ENCODE data around the gene MDFI. TPM values are rescaled to one million over a fixed set of nuclear protein-coding genes. Genes with fewer than 3 reads are reported as not detected.

Gene MDFI
- polyA plus RNA-seq, 1 experiment, result not detected

DNA sequence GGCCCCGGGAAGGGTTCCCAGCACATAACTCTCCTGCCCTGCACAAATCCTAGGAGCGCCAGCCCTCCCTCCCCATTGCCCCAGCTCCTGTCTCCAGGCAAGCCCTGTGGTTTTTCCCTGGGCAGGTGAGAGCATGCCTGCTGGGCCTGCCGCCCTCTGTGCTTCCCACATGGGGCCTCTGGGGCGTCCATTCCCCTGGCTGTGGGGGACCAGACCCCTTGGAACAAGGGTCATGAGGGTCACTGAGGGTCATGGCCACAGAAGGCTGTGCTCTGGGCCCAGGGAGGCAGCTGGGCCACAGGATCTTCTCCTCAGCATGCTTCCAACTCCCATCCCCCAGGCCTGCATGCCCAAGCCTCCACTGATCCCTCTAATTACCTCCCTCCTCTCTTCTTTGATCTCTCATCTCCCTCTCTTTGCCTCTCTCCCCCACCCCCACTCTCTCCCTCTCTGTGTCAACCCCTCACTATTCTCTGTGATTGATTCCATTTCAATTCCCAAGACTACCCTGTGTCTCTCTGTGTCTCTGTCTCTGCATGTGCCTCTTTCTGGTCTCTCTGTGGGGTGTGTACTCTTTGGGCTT, 6.1 kb downstream of the MDFI start:
- Histone ChIP-seq H3K27me3 (ENCODE audit: control insufficient read depth, insufficient read depth, low read length) (peaks cover 37% of the 10 kb centered on the region), H3K4me3 (ENCODE audit: low read depth, low read length) (no peak overlapping the region), H3K36me3 (ENCODE audit: control insufficient read depth, insufficient read depth, low read length) (no peaks in the 10 kb centered on the region)
- TF ChIP-seq, protein P1, sequence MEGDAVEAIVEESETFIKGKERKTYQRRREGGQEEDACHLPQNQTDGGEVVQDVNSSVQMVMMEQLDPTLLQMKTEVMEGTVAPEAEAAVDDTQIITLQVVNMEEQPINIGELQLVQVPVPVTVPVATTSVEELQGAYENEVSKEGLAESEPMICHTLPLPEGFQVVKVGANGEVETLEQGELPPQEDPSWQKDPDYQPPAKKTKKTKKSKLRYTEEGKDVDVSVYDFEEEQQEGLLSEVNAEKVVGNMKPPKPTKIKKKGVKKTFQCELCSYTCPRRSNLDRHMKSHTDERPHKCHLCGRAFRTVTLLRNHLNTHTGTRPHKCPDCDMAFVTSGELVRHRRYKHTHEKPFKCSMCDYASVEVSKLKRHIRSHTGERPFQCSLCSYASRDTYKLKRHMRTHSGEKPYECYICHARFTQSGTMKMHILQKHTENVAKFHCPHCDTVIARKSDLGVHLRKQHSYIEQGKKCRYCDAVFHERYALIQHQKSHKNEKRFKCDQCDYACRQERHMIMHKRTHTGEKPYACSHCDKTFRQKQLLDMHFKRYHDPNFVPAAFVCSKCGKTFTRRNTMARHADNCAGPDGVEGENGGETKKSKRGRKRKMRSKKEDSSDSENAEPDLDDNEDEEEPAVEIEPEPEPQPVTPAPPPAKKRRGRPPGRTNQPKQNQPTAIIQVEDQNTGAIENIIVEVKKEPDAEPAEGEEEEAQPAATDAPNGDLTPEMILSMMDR (IDR thresholded peaks at IDR 0.05; ENCODE audit: insufficient read depth, low read depth, low read length), result no peak
- no peak for DNase-seq (ENCODE audit: low read depth)
- CTCF ChIA-PET, result no interaction called here
- POLR2A ChIA-PET, result no interaction called here

DNA sequence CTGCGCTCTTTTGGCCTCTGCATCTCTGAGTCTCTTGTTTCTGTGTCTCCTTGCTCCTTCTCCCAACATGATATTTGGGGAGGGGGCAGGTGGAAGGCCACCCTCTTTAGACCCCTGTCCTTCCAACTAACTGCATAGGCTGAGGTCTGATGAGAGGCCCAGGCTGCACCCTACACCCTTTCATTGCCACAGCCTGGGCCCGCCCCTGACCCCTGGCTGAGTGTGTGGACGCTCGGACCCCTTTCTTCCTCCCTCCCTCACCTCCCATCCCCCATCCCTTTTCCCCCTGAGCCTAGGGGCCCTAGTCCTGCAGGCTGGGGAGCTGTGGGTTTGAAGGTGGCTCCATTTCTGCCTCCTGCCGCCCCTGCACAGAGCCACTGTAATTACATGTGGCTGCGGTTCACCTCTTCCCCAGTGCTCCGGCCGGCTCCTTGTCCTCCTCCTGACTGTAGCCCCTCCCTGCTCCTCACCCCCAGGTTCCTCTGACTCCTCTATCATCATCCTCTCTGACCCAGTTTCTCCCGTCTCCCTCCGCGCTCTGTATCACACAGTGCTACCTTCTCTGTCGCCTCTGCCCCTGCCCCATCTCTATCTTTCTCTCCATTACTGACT, 6.8 kb downstream of the MDFI start:
- CTCF ChIA-PET, result no interaction called here
- H3K4me3 ChIP-seq (ENCODE audit: low read depth, low read length), result no peak overlapping the region
- H3K27me3 ChIP-seq (ENCODE audit: control insufficient read depth, insufficient read depth, low read length), result peaks cover 30% of the 10 kb centered on the region
- no peaks in the 10 kb centered on the region for H3K36me3 ChIP-seq (ENCODE audit: control insufficient read depth, insufficient read depth, low read length)
- TF ChIP-seq, protein P1 (IDR thresholded peaks at IDR 0.05; ENCODE audit: insufficient read depth, low read depth, low read length), result no peak
- no peak for DNase-seq (ENCODE audit: low read depth)
- POLR2A ChIA-PET, result no interaction called here

DNA sequence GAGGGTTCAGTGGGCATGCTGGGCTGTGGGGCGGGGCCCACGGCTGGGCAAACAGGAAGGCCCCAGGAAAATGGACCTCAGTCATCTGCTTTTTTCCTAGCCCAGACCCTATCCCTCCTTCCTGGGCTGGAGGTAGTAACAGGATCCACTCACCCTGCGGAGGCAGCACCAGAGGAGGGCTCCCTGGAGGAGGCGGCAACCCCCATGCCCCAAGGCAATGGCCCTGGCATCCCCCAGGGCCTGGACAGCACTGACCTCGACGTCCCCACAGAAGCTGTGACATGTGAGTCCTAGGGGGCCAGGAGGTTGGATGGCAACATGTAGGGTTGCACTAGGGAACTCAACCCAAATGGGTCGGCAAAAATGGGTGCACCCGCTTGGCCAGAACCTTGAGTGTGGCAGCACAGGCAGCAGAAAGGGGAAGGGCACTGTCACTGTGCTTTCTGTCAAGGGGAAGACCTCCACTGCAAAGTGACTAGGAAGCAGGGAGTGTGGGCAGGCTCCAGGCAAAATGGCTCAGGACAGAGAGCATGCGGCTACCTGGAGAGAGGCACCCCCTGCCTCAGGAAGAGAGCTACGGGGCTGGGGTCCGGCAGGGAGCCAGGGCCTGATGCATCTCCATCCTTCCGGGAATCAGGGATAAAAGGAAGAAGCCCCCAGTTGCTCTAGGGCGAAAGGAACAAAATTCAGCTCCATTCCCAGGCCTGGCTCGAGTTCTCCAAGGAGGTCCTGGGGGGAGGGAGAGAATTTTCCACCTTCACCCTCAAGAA, 7.9 kb downstream of the MDFI start:
- Histone ChIP-seq H3K36me3 (ENCODE audit: control insufficient read depth, insufficient read depth, low read length) (no peaks in the 10 kb centered on the region), H3K4me3 (ENCODE audit: low read depth, low read length) (no peak overlapping the region), H3K27me3 (ENCODE audit: control insufficient read depth, insufficient read depth, low read length) (peaks cover 22% of the 10 kb centered on the region)
- POLR2A ChIA-PET, result no interaction called here
- DNase-seq (ENCODE audit: low read depth), result no peak
- CTCF ChIA-PET, result interaction anchor here (0.5 kb wide), 1 partner anchor 43 kb away, joined by 3 read pairs; no protein-coding TSS in a partner anchor
- TF ChIP-seq, protein P1 (IDR thresholded peaks at IDR 0.05; ENCODE audit: insufficient read depth, low read depth, low read length), result no peak

DNA sequence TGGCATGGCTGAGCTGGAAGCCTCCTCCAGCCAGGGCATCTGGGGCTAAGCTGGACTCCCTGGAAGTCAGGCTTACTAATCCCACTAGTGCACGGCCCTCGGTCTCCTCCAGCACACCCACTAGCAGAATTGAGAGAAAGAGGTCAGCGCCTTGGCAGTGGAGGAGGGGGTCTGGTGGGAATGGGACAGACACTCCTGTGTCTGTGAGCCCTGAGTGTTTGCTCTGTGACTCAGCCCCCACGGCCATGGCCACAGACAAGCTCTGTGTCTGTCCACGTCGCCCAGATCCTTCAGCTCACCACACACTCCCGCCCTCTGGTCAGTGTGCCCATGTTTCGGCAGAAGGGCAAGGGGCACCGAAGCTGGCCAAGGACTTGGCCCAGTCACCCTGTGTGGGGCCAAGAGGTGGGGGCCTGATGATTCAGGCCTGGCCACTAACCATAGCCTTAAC, 8.8 kb downstream of the MDFI start:
- ChIA-PET POLR2A (no interaction called here), CTCF (interaction anchor here (0.5 kb wide), 1 partner anchor 44 kb away, joined by 3 read pairs; no protein-coding TSS in a partner anchor)
- H3K4me3 ChIP-seq (ENCODE audit: low read depth, low read length), result no peak overlapping the region
- peaks cover 17% of the 10 kb centered on the region for H3K27me3 ChIP-seq (ENCODE audit: control insufficient read depth, insufficient read depth, low read length)
- H3K36me3 ChIP-seq (ENCODE audit: control insufficient read depth, insufficient read depth, low read length), result no peaks in the 10 kb centered on the region
- DNase-seq (ENCODE audit: low read depth), result no peak
- TF ChIP-seq, protein P1 (IDR thresholded peaks at IDR 0.05; ENCODE audit: insufficient read depth, low read depth, low read length), result no peak

DNA sequence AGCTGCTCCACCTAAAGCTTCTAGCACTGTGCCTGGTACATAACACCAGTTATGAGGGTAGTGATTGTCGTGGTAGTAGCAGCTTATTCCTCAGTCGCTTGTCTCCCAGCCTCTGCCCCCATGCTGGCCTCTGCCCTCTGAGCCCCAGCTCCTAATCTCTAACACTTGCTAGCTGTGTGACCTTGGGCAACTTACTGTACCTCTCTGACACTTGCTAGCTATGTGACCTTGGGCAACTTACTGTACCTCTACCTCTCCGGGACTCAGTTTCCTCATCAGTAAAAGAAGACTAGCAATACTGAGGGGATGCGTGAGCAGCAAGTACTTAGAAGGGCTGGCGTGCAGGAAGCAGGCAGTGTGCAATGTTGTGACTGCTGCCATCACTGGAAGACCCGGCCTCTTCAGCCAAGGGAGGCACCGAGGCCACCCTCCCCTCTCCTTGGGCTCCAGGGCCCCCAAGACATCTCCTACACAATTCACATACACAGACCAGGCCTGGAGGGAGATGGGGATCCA, 9.9 kb downstream of the MDFI start:
- Histone ChIP-seq H3K4me3 (ENCODE audit: low read depth, low read length) (no peak overlapping the region), H3K27me3 (ENCODE audit: control insufficient read depth, insufficient read depth, low read length) (peaks cover 10% of the 10 kb centered on the region), H3K36me3 (ENCODE audit: control insufficient read depth, insufficient read depth, low read length) (no peaks in the 10 kb centered on the region)
- TF ChIP-seq, protein P1 (IDR thresholded peaks at IDR 0.05; ENCODE audit: insufficient read depth, low read depth, low read length), result no peak
- POLR2A ChIA-PET, result no interaction called here
- CTCF ChIA-PET, result interaction anchor here (1.0 kb wide), 1 partner anchor 14 kb away, joined by 3 read pairs; no protein-coding TSS in a partner anchor
- no peak for DNase-seq (ENCODE audit: low read depth)
